HepG2 (cell line): ENCODE measurements around the gene AGAP1.

ENCODE experiments used
- ELF4 ChIP-seq: sonication (generic); formaldehyde crosslinking; IDR thresholded peaks from 2 replicates; pipeline ENCODE4 v1.5.0; 2020; ENCODE audit warnings: missing genetic modification reagents, mild to moderate bottlenecking, moderate library complexity, borderline replicate concordance
- HINFP ChIP-seq: sonication (generic); formaldehyde crosslinking; IDR thresholded peaks from 2 replicates; pipeline ENCODE4 v1.4.0; 2020; ENCODE audit warnings: low read depth, mild to moderate bottlenecking, missing genetic modification reagents
- IKZF1 ChIP-seq: fragments of 450-650 bp; IDR thresholded peaks from 2 replicates; pipeline ENCODE4 v1.7.1; 2016
- MXI1 ChIP-seq: IDR thresholded peaks from 3 replicates; pipeline ENCODE4 v1.6.1; 2012; ENCODE audit warnings: low read depth, low read length, inconsistent platforms, borderline replicate concordance
- NKX3-1 ChIP-seq: sonication (generic); formaldehyde crosslinking; IDR thresholded peaks from 2 replicates; pipeline ENCODE4 v1.5.0; 2020; ENCODE audit warnings: missing genetic modification reagents
- REPIN1 ChIP-seq: sonication (generic); formaldehyde crosslinking; IDR thresholded peaks from 2 replicates; pipeline ENCODE4 v1.8.0; 2022; ENCODE audit warnings: missing genetic modification reagents, low read depth, mild to moderate bottlenecking, borderline replicate concordance
- RNF2 ChIP-seq: fragments of 450-650 bp; conservative IDR thresholded peaks from 2 replicates; pipeline ENCODE4 v1.6.1; 2016; ENCODE audit warnings: low read depth
- SUZ12 ChIP-seq: fragments of 150-350 bp; IDR thresholded peaks from 2 replicates; pipeline ENCODE4 v1.6.1; 2014; ENCODE audit warnings: low read depth, low read length
- XBP1 ChIP-seq: sonication (generic); formaldehyde crosslinking; IDR thresholded peaks from 2 replicates; pipeline ENCODE4 v1.5.0; 2020; ENCODE audit warnings: missing genetic modification reagents
- ZBTB46 ChIP-seq: sonication (generic); formaldehyde crosslinking; IDR thresholded peaks from 2 replicates; pipeline ENCODE4 v1.4.0; 2020; ENCODE audit warnings: mild to moderate bottlenecking, missing genetic modification reagents, borderline replicate concordance
- ZNF607 ChIP-seq: sonication (generic); formaldehyde crosslinking; IDR thresholded peaks from 2 replicates; pipeline ENCODE4 v1.5.1; 2020; ENCODE audit warnings: missing genetic modification reagents, mild to moderate bottlenecking, borderline replicate concordance
- ZNF652 ChIP-seq: IDR thresholded peaks from 2 replicates; pipeline ENCODE4 v1.6.1; 2016; ENCODE audit warnings: low read depth, borderline replicate concordance
- TF ChIP-seq, protein P1 (sequence below): sonication (generic); formaldehyde crosslinking; IDR thresholded peaks from 2 replicates; pipeline ENCODE4 v1.5.0; 2020; ENCODE audit warnings: mild to moderate bottlenecking, missing genetic modification reagents, moderate library complexity
- TF ChIP-seq, protein P2 (sequence below): IDR thresholded peaks from 2 replicates; pipeline ENCODE4 v1.6.1; 2012; ENCODE audit warnings: inconsistent platforms

DNA sequence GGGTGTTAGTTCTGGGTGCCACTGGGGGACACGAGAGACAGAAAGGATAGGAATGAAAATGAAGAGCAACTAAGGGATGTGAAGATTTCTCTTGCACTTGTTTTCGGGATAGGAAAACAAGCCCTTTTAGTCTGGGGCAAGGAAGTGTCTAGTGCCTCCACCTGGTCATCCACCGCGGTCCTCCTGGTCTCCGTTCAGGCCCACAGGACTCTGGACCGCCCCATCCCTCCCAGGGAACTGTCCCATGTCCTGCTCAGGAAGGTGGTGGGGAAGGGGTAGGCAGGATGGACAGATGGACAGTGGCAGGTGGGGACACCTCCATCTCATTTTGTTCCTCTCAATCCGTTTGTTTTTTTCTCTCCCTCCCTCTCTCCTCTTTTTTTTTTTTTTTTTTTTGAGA, 45.9 kb downstream of the AGAP1 start:
- no peak for TF ChIP-seq HINFP (CRISPR knock-in tag)
- TF ChIP-seq, protein P1, sequence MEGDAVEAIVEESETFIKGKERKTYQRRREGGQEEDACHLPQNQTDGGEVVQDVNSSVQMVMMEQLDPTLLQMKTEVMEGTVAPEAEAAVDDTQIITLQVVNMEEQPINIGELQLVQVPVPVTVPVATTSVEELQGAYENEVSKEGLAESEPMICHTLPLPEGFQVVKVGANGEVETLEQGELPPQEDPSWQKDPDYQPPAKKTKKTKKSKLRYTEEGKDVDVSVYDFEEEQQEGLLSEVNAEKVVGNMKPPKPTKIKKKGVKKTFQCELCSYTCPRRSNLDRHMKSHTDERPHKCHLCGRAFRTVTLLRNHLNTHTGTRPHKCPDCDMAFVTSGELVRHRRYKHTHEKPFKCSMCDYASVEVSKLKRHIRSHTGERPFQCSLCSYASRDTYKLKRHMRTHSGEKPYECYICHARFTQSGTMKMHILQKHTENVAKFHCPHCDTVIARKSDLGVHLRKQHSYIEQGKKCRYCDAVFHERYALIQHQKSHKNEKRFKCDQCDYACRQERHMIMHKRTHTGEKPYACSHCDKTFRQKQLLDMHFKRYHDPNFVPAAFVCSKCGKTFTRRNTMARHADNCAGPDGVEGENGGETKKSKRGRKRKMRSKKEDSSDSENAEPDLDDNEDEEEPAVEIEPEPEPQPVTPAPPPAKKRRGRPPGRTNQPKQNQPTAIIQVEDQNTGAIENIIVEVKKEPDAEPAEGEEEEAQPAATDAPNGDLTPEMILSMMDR (CRISPR knock-in tag), result no peak
- no peak for TF ChIP-seq XBP1 (CRISPR knock-in tag)
- no peak for TF ChIP-seq IKZF1
- TF ChIP-seq REPIN1 (CRISPR knock-in tag), result no peak
- no peak for TF ChIP-seq ELF4 (CRISPR knock-in tag)
- no peak for TF ChIP-seq ZNF607 (CRISPR knock-in tag)
- no peak for TF ChIP-seq RNF2
- no peak for TF ChIP-seq NKX3-1
- no peak for TF ChIP-seq ZBTB46 (CRISPR knock-in tag)
- TF ChIP-seq SUZ12, result no peak
- TF ChIP-seq MXI1, result no peak
- TF ChIP-seq, protein P2, sequence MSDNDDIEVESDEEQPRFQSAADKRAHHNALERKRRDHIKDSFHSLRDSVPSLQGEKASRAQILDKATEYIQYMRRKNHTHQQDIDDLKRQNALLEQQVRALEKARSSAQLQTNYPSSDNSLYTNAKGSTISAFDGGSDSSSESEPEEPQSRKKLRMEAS, result no peak
- no peak for TF ChIP-seq ZNF652 (CRISPR knock-in tag)
